GM19463 (cell line): ENCODE measurements around the gene CBR3.

Source experiments
- ATAC-seq: cut with Tn5 transposase; IDR thresholded peaks from one replicate; pipeline ENCODE4 v1.9.1; 2021; ENCODE audit warnings: mild to moderate bottlenecking, moderate library complexity; ENCODE audit not compliant: unreplicated experiment

CBR3 gene

GRCh38 chr21:36149788-36150711, 15.2 kb downstream of the CBR3 start:
- no peak for ATAC-seq

GRCh38 chr21:36155603-36156338, 20.9 kb downstream of the CBR3 start:
- no peak for ATAC-seq

- peak; percentile 88 for ATAC-seq
These were observed 21.5 kb downstream of the CBR3 start for GRCh38 chr21:36156339-36156814.

- ATAC-seq, result peak; percentile 5
These were observed 22.2 kb downstream of the CBR3 start, which contains the start of gene DOP1B for GRCh38 chr21:36156815-36157670. Gene DOP1B, plus strand, starts transcription at chr21:36156824. Its CDS starts 7,910 bp downstream, at chr21:36164734.

- ATAC-seq, result no peak
These were observed 24.6 kb downstream of the CBR3 start for GRCh38 chr21:36159356-36159921.

- no peak for ATAC-seq
These were observed 25.9 kb downstream of the CBR3 start for GRCh38 chr21:36160850-36161178.

GRCh38 chr21:36162631-36163030, 27.8 kb downstream of the CBR3 start:
- no peak for ATAC-seq

- no peak for ATAC-seq
These were observed 29.2 kb downstream of the CBR3 start for GRCh38 chr21:36163750-36164741.

GRCh38 chr21:36165356-36165755, 30.5 kb downstream of the CBR3 start:
- no peak for ATAC-seq

- ATAC-seq, result no peak
These were observed 31.8 kb downstream of the CBR3 start for GRCh38 chr21:36166705-36167104.

GRCh38 chr21:36167541-36167940, 32.7 kb downstream of the CBR3 start:
- no peak for ATAC-seq

GRCh38 chr21:36169470-36170128, 34.7 kb downstream of the CBR3 start:
- ATAC-seq, result no peak

- ATAC-seq, result no peak
These were observed 35.9 kb downstream of the CBR3 start for GRCh38 chr21:36170823-36171222.

- ATAC-seq, result no peak
These were observed 36.5 kb downstream of the CBR3 start for GRCh38 chr21:36171336-36171735.

- no peak for ATAC-seq
These were observed 37.0 kb downstream of the CBR3 start for GRCh38 chr21:36171741-36172331.

- ATAC-seq, result no peak
These were observed 39.9 kb downstream of the CBR3 start for GRCh38 chr21:36174780-36175179.

- ATAC-seq, result no peak
These were observed 41.1 kb downstream of the CBR3 start for GRCh38 chr21:36175771-36176565.

- ATAC-seq, result no peak
These were observed 43.5 kb downstream of the CBR3 start for GRCh38 chr21:36178349-36178748.
